Measurements from ENCODE around the gene ASB16. TPM values are rescaled to one million over a fixed set of nuclear protein-coding genes. Genes with fewer than 3 reads are reported as not detected.

Gene ASB16
- total and polyA plus RNA-seq, 9 of the 15 experiments (the other 6 are each of a cell fraction or from before 2014, with no cell fraction given), result 0.03 to 0.07 TPM; not detected in 7

DNA sequence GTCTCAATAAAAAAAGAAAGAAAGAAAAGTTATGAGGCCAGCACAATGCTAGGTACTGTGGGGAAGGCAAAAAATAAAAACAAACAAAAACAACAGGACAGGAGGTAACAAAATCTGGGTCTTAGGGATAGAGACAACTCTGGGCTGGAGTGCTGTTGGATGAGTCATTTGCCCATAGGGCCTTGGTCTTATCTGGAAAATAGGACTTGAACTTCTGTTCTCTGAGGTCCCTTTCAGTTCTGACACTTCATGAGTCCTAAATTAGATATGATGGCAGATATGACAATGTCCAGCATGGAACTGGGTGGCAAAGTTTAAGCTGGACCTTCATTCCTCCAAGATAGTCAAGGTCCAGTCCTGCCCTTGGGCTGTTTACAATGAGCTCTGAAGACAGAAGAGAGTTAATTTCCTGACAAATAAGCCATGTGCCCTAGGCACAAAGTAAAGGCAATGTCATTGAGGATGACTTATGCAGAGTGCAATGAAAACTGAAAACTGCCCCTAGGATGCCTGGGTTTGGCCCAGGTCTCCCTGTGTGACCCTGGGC lies 38.2 kb upstream of the ASB16 start (continued):
- TF ChIP-seq HMG20A (CRISPR knock-in tag; conservative IDR thresholded peaks at IDR 0.05) (no peak), ZNF551 (CRISPR knock-in tag; IDR thresholded peaks at IDR 0.05) (no peak), DACH1 (IDR thresholded peaks at IDR 0.05; ENCODE audit: partially characterized antibody) (peak; percentile 61), SUPT5H (IDR thresholded peaks at IDR 0.05) (no peak), MECOM (CRISPR knock-in tag; IDR thresholded peaks at IDR 0.05) (no peak), TOE1 (IDR thresholded peaks at IDR 0.05; ENCODE audit: borderline replicate concordance) (no peak), TOE1 (CRISPR knock-in tag; IDR thresholded peaks at IDR 0.05; ENCODE audit: borderline replicate concordance, low read depth) (no peak), SMARCE1 (IDR thresholded peaks at IDR 0.05) (peak; percentile 94), RHOXF2B (CRISPR knock-in tag; conservative IDR thresholded peaks at IDR 0.05) (no peak), ARID1B (IDR thresholded peaks at IDR 0.05) (peak; percentile 89), CBFA2T2 (conservative IDR thresholded peaks at IDR 0.05) (no peak; the same call in 1 of the 2 replicates), ZBTB7A (IDR thresholded peaks at IDR 0.05; ENCODE audit: borderline replicate concordance, control insufficient read depth, low read depth, low read length) (no peak), IRF2 (CRISPR knock-in tag; IDR thresholded peaks at IDR 0.05) (no peak), MEF2A (IDR thresholded peaks at IDR 0.05; ENCODE audit: control insufficient read depth, low read depth, low read length) (peak; percentile 67; the same call in 1 of the 2 replicates), RFX1 (IDR thresholded peaks at IDR 0.05) (no peak), TAF15 (IDR thresholded peaks at IDR 0.05; ENCODE audit: low read depth, low read length) (no peak), SIN3B (IDR thresholded peaks at IDR 0.05; ENCODE audit: low read depth) (no peak), SMC3 (conservative IDR thresholded peaks at IDR 0.05; ENCODE audit: insufficient read depth, low read depth, low read length) (no peak), TFAM (CRISPR knock-in tag; conservative IDR thresholded peaks at IDR 0.05) (no peak), ZNF175 (CRISPR knock-in tag; IDR thresholded peaks at IDR 0.05; ENCODE audit: low read depth) (no peak), ZNF146 (CRISPR knock-in tag; IDR thresholded peaks at IDR 0.05; ENCODE audit: unreplicated experiment) (no peak), KAT2B (IDR thresholded peaks at IDR 0.05; ENCODE audit: low read depth, low read length) (no peak)
- TF ChIP-seq, protein P1, sequence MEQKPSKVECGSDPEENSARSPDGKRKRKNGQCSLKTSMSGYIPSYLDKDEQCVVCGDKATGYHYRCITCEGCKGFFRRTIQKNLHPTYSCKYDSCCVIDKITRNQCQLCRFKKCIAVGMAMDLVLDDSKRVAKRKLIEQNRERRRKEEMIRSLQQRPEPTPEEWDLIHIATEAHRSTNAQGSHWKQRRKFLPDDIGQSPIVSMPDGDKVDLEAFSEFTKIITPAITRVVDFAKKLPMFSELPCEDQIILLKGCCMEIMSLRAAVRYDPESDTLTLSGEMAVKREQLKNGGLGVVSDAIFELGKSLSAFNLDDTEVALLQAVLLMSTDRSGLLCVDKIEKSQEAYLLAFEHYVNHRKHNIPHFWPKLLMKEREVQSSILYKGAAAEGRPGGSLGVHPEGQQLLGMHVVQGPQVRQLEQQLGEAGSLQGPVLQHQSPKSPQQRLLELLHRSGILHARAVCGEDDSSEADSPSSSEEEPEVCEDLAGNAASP (IDR thresholded peaks at IDR 0.05), result no peak
- TF ChIP-seq, protein P2, sequence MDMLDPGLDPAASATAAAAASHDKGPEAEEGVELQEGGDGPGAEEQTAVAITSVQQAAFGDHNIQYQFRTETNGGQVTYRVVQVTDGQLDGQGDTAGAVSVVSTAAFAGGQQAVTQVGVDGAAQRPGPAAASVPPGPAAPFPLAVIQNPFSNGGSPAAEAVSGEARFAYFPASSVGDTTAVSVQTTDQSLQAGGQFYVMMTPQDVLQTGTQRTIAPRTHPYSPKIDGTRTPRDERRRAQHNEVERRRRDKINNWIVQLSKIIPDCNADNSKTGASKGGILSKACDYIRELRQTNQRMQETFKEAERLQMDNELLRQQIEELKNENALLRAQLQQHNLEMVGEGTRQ (CRISPR knock-in tag; IDR thresholded peaks at IDR 0.05), result no peak
- TF ChIP-seq, protein P3, sequence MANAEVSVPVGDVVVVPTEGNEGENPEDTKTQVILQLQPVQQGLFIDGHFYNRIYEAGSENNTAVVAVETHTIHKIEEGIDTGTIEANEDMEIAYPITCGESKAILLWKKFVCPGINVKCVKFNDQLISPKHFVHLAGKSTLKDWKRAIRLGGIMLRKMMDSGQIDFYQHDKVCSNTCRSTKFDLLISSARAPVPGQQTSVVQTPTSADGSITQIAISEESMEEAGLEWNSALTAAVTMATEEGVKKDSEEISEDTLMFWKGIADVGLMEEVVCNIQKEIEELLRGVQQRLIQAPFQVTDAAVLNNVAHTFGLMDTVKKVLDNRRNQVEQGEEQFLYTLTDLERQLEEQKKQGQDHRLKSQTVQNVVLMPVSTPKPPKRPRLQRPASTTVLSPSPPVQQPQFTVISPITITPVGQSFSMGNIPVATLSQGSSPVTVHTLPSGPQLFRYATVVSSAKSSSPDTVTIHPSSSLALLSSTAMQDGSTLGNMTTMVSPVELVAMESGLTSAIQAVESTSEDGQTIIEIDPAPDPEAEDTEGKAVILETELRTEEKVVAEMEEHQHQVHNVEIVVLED (CRISPR knock-in tag; IDR thresholded peaks at IDR 0.05), result no peak
- TF ChIP-seq, protein P4, sequence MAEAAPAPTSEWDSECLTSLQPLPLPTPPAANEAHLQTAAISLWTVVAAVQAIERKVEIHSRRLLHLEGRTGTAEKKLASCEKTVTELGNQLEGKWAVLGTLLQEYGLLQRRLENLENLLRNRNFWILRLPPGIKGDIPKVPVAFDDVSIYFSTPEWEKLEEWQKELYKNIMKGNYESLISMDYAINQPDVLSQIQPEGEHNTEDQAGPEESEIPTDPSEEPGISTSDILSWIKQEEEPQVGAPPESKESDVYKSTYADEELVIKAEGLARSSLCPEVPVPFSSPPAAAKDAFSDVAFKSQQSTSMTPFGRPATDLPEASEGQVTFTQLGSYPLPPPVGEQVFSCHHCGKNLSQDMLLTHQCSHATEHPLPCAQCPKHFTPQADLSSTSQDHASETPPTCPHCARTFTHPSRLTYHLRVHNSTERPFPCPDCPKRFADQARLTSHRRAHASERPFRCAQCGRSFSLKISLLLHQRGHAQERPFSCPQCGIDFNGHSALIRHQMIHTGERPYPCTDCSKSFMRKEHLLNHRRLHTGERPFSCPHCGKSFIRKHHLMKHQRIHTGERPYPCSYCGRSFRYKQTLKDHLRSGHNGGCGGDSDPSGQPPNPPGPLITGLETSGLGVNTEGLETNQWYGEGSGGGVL (CRISPR knock-in tag; IDR thresholded peaks at IDR 0.05), result no peak
